Measurements from ENCODE around the gene NEUROG1. TPM values are rescaled to one million over a fixed set of nuclear protein-coding genes. Genes with fewer than 3 reads are reported as not detected.
"Not testable (repeated sequence)": the region's sequence is repeated elsewhere in the genome, so short reads cannot be mapped to it uniquely, and the experiment has no call there.

Gene NEUROG1
- polyA plus RNA-seq, 4 donors = not detected

GRCh38 chr5:135538261-135538660 is 2.5 kb upstream of the NEUROG1 start:
- no peak for DNase-seq (ENCODE audit: low read depth in 4 of 4, low spot score in 2 of 4)

GRCh38 chr5:135537745-135538144 is 2.0 kb upstream of the NEUROG1 start:
- DNase-seq (ENCODE audit: low read depth in 4 of 4, low spot score in 2 of 4) = no peak

- DNase-seq (ENCODE audit: low read depth in 4 of 4, low spot score in 2 of 4) = no peak
Measured at GRCh38 chr5:135537271-135537670, 1.5 kb upstream of the NEUROG1 start.

GRCh38 chr5:135535420-135535819 is 344 bp downstream of the NEUROG1 start:
- no peak for DNase-seq (ENCODE audit: low read depth in 4 of 4, low spot score in 2 of 4)

- no peak for DNase-seq (ENCODE audit: low read depth in 4 of 4, low spot score in 2 of 4)
Measured at GRCh38 chr5:135534609-135535419, 950 bp downstream of the NEUROG1 start.

- DNase-seq (ENCODE audit: low read depth in 4 of 4, low spot score in 2 of 4) = no peak
Measured at GRCh38 chr5:135533794-135534193, 2.0 kb downstream of the NEUROG1 start.

GRCh38 chr5:135533334-135533733 is 2.4 kb downstream of the NEUROG1 start:
- DNase-seq (ENCODE audit: low read depth in 4 of 4, low spot score in 2 of 4) = no peak

GRCh38 chr5:135529576-135529975 is 6.2 kb downstream of the NEUROG1 start:
- DNase-seq (ENCODE audit: low read depth in 4 of 4, low spot score in 2 of 4) = not testable (repeated sequence)

- no peak for DNase-seq (ENCODE audit: low read depth in 4 of 4, low spot score in 2 of 4)
Measured at GRCh38 chr5:135526924-135527323, 8.8 kb downstream of the NEUROG1 start.

- DNase-seq (ENCODE audit: low read depth in 4 of 4, low spot score in 2 of 4) = no peak
Measured at GRCh38 chr5:135521964-135522363, 13.8 kb downstream of the NEUROG1 start.

GRCh38 chr5:135517631-135518030 is 18.1 kb downstream of the NEUROG1 start:
- no peak for DNase-seq (ENCODE audit: low read depth in 4 of 4, low spot score in 2 of 4)

- no peak for DNase-seq (ENCODE audit: low read depth in 4 of 4, low spot score in 2 of 4)
Measured at GRCh38 chr5:135514116-135514515, 21.6 kb downstream of the NEUROG1 start.

- no peak for DNase-seq (ENCODE audit: low read depth in 4 of 4, low spot score in 2 of 4)
Measured at GRCh38 chr5:135511761-135512575, 23.8 kb downstream of the NEUROG1 start.

GRCh38 chr5:135509995-135510394 is 25.8 kb downstream of the NEUROG1 start:
- no peak for DNase-seq (ENCODE audit: low read depth in 4 of 4, low spot score in 2 of 4)

GRCh38 chr5:135508496-135509005 is 27.2 kb downstream of the NEUROG1 start:
- DNase-seq (ENCODE audit: low read depth in 4 of 4, low spot score in 2 of 4) = no peak

- DNase-seq (ENCODE audit: low read depth in 4 of 4, low spot score in 2 of 4) = no peak
Measured at GRCh38 chr5:135505973-135506372, 29.8 kb downstream of the NEUROG1 start.

GRCh38 chr5:135504376-135504775 is 31.4 kb downstream of the NEUROG1 start:
- no peak for DNase-seq (ENCODE audit: low read depth in 4 of 4, low spot score in 2 of 4)

- DNase-seq (ENCODE audit: low read depth in 4 of 4, low spot score in 2 of 4) = no peak
Measured at GRCh38 chr5:135503871-135504270, 31.9 kb downstream of the NEUROG1 start.

- DNase-seq (ENCODE audit: low read depth in 4 of 4, low spot score in 2 of 4) = no peak
Measured at GRCh38 chr5:135502836-135503520, 32.8 kb downstream of the NEUROG1 start.

- DNase-seq (ENCODE audit: low read depth in 4 of 4, low spot score in 2 of 4) = no peak
Measured at GRCh38 chr5:135501965-135502364, 33.8 kb downstream of the NEUROG1 start.

GRCh38 chr5:135498637-135498995 is 37.1 kb downstream of the NEUROG1 start:
- DNase-seq (ENCODE audit: low read depth in 4 of 4, low spot score in 2 of 4) = no peak

Data from left renal cortex interstitium (tissue), 4 donors.